Measurements from ENCODE around the gene TBL1X.

The TBL1X gene

DNA sequence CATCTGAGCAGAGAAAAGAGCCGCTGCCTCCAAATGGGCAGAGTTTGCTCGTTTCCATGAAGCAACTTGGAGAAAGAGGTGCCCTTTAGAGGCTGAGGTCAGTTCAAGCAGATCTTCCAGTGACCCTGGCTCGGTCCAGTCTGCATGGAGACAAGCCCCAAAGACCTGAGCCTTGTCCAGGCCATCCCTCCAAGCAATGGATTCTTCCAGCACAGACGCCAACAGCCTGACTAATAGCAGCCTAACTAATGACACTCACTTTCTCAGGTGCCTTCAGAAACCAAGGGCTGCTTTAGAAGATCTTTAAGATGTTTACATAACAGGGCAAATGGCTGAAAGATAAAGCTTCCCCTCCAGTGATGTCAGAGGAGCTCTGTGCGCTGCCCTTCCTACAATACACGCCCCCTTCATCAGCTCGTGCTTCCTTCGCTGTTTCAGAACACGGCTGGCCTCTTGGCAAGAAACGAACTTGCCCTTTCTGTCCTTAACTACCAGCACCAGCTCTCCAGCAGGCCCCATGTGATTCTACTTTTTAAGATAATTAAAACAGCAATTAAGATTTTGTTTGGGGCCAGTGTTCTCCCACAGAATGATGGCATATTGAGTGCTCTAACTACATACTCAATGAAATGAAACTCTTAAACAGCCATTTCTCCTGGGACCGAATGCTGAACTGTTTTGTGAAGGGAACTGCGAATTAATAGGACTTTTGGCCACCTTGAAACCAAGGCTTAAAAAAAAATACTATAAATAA is 181.8 kb downstream of the TBL1X start:
- no peak for DNase-seq (ENCODE audit: low read depth)
- H3K4me3 ChIP-seq (ENCODE audit: low read depth, low read length), result no peak overlapping the region

DNA sequence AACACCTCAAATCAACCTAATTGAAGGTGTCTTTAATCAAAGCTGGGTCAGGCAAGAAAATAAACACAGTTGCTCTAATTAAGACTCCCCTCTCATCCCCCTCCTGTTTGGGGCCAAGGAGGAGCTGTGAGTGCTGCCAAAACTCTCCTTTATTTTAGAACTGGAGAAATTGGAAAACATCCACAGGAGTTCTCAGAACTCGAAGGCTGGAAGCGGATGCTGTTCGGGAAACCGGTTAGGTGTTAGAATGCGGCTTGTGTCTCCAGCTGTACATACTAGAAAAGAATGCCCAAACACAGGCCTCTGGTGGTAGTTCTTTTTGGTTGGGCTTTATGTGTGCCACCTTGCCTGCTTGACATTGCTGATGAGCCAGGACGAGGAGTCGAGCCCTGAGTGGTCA is 182.6 kb downstream of the TBL1X start:
- no peak for DNase-seq (ENCODE audit: low read depth)

DNA sequence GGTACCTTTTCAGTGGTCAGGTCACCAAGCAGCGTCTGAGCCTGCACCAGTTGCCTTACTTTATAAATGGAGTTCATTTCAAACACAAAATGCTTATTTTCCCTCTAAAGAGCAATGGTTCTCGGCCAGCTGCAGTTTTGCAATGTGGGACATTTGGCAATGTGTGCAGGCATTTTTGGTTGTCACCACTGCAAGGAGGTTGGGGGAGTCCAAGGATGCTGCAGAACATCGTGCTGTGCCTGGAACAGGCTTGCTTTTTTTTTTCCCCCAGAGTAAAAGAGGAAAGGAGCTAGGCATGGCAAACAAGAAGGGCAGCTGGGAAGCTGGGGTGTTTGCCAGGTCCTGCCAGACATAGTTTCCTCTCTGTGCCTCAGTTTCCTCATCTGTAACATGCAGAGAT is 185.2 kb downstream of the TBL1X start:
- no peak for DNase-seq (ENCODE audit: low read depth)
- H3K4me3 ChIP-seq (ENCODE audit: low read depth, low read length), result no peak overlapping the region

More for the DNA sequence above, 182.6 kb downstream of the TBL1X start:
- H3K4me3 ChIP-seq (ENCODE audit: low read depth, low read length), result no peak overlapping the region

DNA sequence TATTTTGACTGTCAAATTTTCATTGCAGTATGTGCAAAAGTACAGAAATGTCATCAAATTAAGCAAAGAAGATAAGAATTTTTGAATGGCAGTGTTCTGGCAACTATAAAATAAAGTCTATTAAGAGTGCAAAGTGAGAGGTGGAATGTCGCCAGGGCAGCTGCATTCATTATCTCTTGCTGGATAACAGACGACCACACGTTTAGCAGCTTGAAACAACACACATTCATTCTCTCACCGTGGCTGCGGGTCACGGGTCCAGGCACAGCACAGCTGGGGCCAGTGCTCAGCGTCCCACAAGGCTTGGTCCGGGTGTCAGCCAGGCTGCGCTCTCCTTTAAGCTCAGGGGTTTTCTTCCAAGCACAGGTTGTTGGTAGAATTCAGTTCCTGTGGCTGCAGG is 186.9 kb downstream of the TBL1X start:
- no peak overlapping the region for H3K4me3 ChIP-seq (ENCODE audit: low read depth, low read length)
- no peak for DNase-seq (ENCODE audit: low read depth)

DNA sequence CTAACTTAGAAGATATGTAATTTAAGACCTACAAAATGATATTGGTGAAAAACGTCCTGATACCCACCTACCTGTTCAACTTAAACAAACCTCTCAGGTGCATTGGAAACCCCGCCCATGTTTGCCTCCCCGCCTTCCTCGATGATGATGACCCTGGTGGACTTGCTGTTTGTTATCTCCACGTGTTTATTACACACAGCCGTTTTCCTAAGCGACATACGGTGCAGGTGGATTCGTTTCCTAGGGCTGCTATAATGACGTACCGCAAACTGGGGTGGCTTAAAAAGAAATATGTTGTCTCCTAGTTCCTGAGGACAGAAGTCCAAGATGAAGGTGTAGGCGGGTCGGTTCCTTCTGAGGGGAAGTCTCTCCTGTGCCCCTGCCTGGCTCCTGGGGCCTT is 190.1 kb downstream of the TBL1X start:
- no peak overlapping the region for H3K4me3 ChIP-seq (ENCODE audit: low read depth, low read length)
- DNase-seq (ENCODE audit: low read depth), result no peak

DNA sequence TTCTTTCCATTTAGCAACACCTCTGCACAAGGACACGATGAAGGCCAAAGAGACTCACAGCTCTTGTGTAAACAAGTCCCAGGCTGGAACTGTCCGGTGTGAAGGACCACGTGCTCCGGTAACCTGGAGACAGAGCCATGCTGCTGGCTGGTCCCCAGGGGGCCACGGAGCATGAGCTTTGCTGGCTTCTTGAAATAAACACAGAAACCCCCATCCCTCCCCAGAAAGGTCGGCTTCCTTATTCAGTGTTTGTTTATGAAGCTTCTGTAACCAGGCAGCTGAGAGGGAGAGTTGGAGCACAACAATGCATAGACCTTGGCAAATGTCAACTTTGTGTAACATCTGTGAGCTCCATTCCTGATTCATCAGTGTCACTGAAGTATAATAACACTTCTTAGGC is 191.4 kb downstream of the TBL1X start:
- no peak overlapping the region for H3K4me3 ChIP-seq (ENCODE audit: low read depth, low read length)
- no peak for DNase-seq (ENCODE audit: low read depth)

DNA sequence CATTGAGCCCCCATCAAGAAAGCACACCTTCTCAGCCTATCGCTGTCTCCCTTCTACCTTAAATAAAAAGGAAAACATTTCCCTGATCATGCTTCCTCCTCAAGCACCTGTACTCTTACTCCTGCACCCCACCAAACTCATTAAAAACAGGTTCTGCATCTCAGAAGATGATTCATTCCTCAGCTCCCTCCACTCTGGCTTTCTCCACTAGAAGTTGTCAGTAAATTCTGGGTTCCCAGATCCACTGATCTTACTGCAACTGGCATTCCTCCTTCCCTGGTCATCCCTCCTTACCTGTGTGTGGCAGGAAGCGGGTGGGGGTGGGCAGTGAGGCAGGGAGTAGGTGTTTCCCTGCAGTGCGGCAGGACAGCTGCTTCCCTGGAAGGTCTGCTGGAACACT is 192.0 kb downstream of the TBL1X start:
- no peak for DNase-seq (ENCODE audit: low read depth)
- no peak overlapping the region for H3K4me3 ChIP-seq (ENCODE audit: low read depth, low read length)

- no peak overlapping the region for H3K4me3 ChIP-seq (ENCODE audit: low read depth, low read length)
- DNase-seq (ENCODE audit: low read depth), result no peak
Observed at GRCh38 chrX:9657590-9658256, 192.9 kb downstream of the TBL1X start.

GRCh38 chrX:9658409-9658808 is 193.6 kb downstream of the TBL1X start:
- H3K4me3 ChIP-seq (ENCODE audit: low read depth, low read length), result no peak overlapping the region
- no peak for DNase-seq (ENCODE audit: low read depth)

DNA sequence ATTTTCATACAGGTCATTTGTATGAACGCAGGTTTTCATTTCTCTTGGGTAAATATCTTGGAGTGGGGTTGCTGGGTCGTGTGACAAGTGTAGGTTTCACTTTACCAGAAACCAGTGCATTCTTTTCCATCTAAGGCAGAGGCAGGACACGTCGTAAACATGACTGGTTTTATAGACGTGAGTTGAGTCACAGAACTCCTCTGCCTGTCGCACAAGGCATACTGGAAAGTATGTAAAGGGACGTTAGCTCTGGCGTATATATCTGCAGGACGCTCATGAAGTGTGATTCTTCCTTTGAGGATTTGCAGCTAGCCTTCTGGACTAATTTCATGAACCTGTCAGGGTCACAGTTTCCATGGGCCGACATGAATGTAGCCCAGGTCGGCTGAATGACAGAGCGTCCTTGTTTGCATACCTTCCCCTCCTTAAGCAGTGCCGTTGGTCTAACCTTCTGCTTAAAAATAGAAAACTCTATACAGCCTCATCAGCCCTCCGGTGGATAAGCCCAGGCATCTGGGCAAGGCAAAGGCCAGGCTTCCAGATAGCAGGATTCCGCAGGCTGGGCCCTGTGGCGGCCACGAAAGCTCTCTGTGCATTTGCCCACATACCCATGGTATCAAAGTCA is 194.8 kb downstream of the TBL1X start:
- DNase-seq (ENCODE audit: low read depth), result no peak
- no peak overlapping the region for H3K4me3 ChIP-seq (ENCODE audit: low read depth, low read length)

DNA sequence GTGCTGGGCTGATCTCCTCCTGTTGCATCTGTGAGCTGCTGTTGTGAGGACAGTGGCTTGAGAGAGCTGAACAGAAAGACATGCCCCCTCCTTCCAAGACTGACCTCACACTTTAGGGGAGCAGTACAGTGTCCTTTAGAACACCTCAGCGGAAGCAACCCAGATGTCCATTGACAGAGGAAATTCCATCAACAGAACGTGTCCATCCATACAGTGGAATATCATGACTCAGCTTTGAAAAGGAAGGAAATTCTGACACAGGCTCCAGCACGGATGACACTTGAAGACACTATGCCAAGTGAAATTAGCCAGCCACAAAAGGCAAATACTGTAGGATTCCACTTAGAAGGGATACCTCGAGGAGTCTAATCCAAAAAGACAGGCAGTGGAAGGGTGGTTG is 197.3 kb downstream of the TBL1X start:
- no peak for DNase-seq (ENCODE audit: low read depth)
- no peak overlapping the region for H3K4me3 ChIP-seq (ENCODE audit: low read depth, low read length)

GRCh38 chrX:9663216-9663615 is 198.4 kb downstream of the TBL1X start:
- no peak overlapping the region for H3K4me3 ChIP-seq (ENCODE audit: low read depth, low read length)
- no peak for DNase-seq (ENCODE audit: low read depth)

- no peak for DNase-seq (ENCODE audit: low read depth)
- no peak overlapping the region for H3K4me3 ChIP-seq (ENCODE audit: low read depth, low read length)
Observed at GRCh38 chrX:9664224-9664623, 199.4 kb downstream of the TBL1X start.

DNA sequence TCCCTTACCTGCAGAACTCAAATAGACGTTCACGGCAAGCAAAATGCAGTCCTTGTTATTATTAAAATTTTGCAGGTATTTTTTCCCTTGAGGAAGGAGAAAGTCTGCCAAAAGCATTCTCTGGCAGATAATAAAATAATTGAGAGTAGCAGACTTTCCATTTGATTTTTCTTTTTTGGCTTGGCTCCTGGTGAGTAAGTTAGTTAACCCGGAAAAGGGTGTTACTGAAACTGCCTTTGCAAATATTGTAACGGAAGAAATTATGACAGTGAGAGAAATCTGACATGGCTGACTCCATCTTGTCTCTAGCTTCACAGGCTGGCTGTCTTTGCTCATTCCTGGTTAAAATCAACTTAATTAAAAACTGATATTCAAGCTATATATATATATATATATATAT is 200.3 kb downstream of the TBL1X start:
- no peak overlapping the region for H3K4me3 ChIP-seq (ENCODE audit: low read depth, low read length)
- no peak for DNase-seq (ENCODE audit: low read depth)

- H3K4me3 ChIP-seq (ENCODE audit: low read depth, low read length), result no peak overlapping the region
- DNase-seq (ENCODE audit: low read depth), result no peak
Observed at GRCh38 chrX:9668537-9668936, 203.7 kb downstream of the TBL1X start.

DNA sequence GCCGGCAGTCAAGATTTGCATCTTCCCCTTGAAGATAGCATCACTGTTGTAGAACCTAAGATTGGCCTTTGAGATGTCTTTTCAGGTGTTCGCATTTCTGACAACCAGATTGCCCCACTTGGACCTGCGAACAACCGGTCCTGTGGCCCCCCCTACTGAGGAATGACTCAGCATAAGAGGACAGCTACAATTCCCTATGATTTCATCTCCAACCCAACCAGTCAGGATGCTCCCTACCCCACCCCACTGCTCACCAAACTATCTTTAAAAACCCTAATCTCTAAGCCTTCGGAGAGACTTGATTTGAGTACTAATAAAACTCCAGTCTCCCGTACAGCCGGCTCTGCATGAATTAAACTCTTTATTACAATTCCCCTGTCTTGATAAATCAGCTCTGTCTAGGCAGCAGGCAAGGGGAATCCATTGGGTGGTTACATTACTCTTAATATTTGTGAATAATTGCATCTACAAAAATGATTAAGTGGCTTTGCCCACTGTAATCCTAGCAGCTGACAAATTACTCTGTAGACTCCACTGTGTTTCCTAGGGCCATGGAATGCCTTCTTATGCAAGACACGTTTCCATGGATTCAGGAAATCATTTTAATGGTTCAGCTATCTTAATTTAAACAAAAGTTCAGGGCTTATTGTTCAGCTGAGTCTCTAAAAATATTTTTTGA is 205.4 kb downstream of the TBL1X start:
- DNase-seq (ENCODE audit: low read depth), result no peak
- H3K4me3 ChIP-seq (ENCODE audit: low read depth, low read length), result no peak overlapping the region

DNA sequence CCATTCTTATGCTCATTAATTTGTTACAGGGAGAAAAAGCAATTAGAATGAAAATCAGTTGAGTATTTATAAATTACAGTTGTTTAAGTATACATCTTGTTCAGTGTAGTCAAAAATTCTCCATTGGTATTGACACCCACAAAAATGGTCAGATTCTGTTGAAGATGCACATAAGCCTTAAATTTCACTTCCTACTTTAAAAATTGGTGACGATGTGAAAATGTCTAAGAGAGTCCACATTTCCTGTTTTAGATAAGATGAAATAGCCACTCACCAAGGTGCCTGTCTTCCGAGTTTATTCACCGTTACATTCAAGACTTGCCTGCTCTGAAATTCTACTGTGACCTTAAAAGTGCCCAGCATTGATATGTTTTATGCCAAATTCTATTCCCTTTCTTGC is 207.1 kb downstream of the TBL1X start:
- H3K4me3 ChIP-seq (ENCODE audit: low read depth, low read length), result no peak overlapping the region
- DNase-seq (ENCODE audit: low read depth), result no peak

DNA sequence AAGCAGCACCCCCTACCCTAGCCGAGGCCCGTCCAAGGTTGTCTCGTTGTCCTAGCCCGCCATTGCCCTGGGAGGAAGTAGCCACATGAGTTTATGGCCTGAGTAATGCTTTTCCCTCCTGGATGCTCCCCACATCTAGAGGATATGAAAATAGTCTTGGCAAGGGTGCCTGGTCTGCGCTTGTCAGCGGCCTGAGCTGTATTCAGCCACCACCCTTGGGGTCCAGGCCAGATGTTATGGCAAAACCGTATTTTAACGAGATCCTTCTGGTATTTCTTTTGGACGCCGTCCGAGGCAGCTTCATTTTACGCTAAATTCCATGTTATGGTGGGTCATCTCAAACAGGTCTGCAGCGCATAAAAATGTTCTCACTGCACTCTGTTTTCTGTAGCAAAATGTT is 211.4 kb downstream of the TBL1X start:
- DNase-seq (ENCODE audit: low read depth), result peak; percentile 69
- H3K4me3 ChIP-seq (ENCODE audit: low read depth, low read length), result no peak overlapping the region

DNA sequence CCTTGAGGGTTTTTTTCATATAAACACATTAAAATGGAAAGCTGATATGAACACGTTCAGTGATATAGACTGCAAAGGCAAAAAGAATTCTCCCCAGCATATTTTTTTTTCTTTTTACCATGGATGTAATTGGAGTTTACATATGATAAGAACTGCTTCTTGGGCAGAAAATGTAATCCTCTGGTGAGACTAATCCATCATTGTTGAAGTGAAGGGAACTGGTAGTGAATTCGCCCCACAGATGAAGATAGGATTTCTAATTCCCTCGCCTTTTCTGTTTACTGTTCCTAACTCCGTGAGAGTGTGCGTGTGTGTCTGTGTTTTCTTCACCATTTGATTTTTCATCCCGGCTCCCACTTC is 211.9 kb downstream of the TBL1X start:
- H3K4me3 ChIP-seq (ENCODE audit: low read depth, low read length), result no peak overlapping the region
- no peak for DNase-seq (ENCODE audit: low read depth)

DNA sequence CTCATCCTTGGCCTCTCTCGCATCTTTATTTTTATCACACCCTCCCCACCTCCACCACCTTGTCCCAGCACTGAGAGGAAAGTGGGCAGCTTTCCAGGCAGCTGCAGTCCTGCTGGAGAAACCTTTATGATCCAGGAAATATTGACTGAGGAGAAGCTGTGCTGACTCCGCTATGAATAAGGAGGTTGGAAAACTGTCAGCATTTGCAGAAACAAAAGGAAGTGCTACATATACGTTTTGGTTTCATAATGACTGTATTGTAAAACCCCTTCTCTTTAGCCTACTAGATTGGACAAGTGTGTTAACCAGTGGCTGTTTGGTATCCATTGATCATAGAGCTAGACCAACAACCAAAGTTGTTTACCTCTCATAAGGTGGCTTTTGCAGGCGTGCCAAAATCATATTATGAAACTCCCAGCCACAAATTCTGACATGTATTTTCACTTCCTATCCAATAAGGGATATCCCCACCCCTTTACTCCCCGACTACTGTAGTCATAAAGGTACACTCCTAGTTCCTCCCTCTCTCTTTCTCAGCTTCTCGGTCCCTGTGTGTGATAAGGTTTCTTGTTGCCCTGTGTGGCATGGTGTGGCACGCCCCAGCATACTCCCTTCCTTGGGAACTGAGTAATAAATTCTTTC is 212.4 kb downstream of the TBL1X start:
- H3K4me3 ChIP-seq (ENCODE audit: low read depth, low read length), result no peak overlapping the region
- DNase-seq (ENCODE audit: low read depth), result no peak

Data from skeletal muscle cell (primary cell).